ENCODE data around the gene WDR20. TPM values are rescaled to one million over a fixed set of nuclear protein-coding genes. Genes with fewer than 3 reads are reported as not detected.

Gene WDR20
- total RNA-seq, 4 donors from 2014 or later, result 21.3 to 31.3 (median 24.6) TPM

- TF ChIP-seq POLR2A (IDR thresholded peaks at IDR 0.05) (no peak), EP300 (IDR thresholded peaks at IDR 0.05; ENCODE audit: low read depth) (no peak), CTCF (IDR thresholded peaks at IDR 0.05) (no peak), POLR2AphosphoS5 (IDR thresholded peaks at IDR 0.05) (no peak)
- in situ Hi-C loops (cut with MboI; ENCODE audit: low pct_ligation_motif_present in 1 of 4, low pct_unique_long_range_greater_than_20kb in 1 of 4, low sequenced_read_pairs in 3 of 4) (no loop called here), intact Hi-C loops (cut with DNase I; ENCODE audit: low total_unique reads) (no loop called here)
- Histone ChIP-seq H3K4me1 (peaks cover 0 to 60% (median 13%) of the 10 kb centered on the region in 4 donors), H3K27ac (no peak overlapping the region), H3K9me3 (no peaks in the 10 kb centered on the region), H3K4me3 (no peak overlapping the region), H3K36me3 (no peaks in the 10 kb centered on the region), H3K27me3 (no peaks in the 10 kb centered on the region)
- WGBS, 2 donors (ENCODE audit: low coverage in 1 of 2), result 90 to 95% methylated on average over 3 of the region's 3 CpGs
- no peak for DNase-seq
These were observed 44.2 kb downstream of the WDR20 start for GRCh38 chr14:102183886-102184285.

- H3K27ac ChIP-seq, result no peak overlapping the region
- no peak overlapping the region for H3K4me3 ChIP-seq
- in situ Hi-C loops (cut with MboI; ENCODE audit: low pct_ligation_motif_present in 1 of 4, low pct_unique_long_range_greater_than_20kb in 1 of 4, low sequenced_read_pairs in 3 of 4), result no loop called here
- no peaks in the 10 kb centered on the region for H3K9me3 ChIP-seq
- peaks cover 0 to 60% (median 13%) of the 10 kb centered on the region in 4 donors for H3K4me1 ChIP-seq
- H3K27me3 ChIP-seq, result no peaks in the 10 kb centered on the region
- TF ChIP-seq CTCF (IDR thresholded peaks at IDR 0.05) (no peak), POLR2A (IDR thresholded peaks at IDR 0.05) (no peak), POLR2AphosphoS5 (IDR thresholded peaks at IDR 0.05) (no peak), EP300 (IDR thresholded peaks at IDR 0.05; ENCODE audit: low read depth) (no peak)
- no peaks in the 10 kb centered on the region for H3K36me3 ChIP-seq
- WGBS, 2 donors (ENCODE audit: low coverage in 1 of 2), result 87 to 100% methylated on average over 4 to 14 of the region's 14 CpGs
- DNase-seq, result no peak
- intact Hi-C loops (cut with DNase I; ENCODE audit: low total_unique reads), result no loop called here
These were observed 44.8 kb downstream of the WDR20 start for GRCh38 chr14:102184316-102185035.

- no peak for TF ChIP-seq POLR2AphosphoS5 (IDR thresholded peaks at IDR 0.05)
- TF ChIP-seq CTCF (IDR thresholded peaks at IDR 0.05), result no peak
- no peak for TF ChIP-seq EP300 (IDR thresholded peaks at IDR 0.05; ENCODE audit: low read depth)
- Histone ChIP-seq H3K9me3 (no peaks in the 10 kb centered on the region), H3K27ac (no peak overlapping the region), H3K4me1 (peaks cover 0 to 60% (median 13%) of the 10 kb centered on the region in 4 donors), H3K4me3 (no peak overlapping the region), H3K27me3 (no peaks in the 10 kb centered on the region), H3K36me3 (no peaks in the 10 kb centered on the region)
- DNase-seq, result no peak
- in situ Hi-C loops (cut with MboI; ENCODE audit: low pct_ligation_motif_present in 1 of 4, low pct_unique_long_range_greater_than_20kb in 1 of 4, low sequenced_read_pairs in 3 of 4), result no loop called here
- intact Hi-C loops (cut with DNase I; ENCODE audit: low total_unique reads), result no loop called here
- WGBS, 2 donors (ENCODE audit: low coverage in 1 of 2), result 75 to 79% methylated on average over 5 to 8 of the region's 8 CpGs
These were observed 45.7 kb downstream of the WDR20 start for GRCh38 chr14:102185360-102185759.

GRCh38 chr14:102187044-102187443, 47.3 kb downstream of the WDR20 start:
- 72 to 88% methylated on average over 2 to 3 of the region's 3 CpGs for WGBS, 2 donors (ENCODE audit: low coverage in 1 of 2)
- peaks cover 0 to 55% (median 14%) of the 10 kb centered on the region in 4 donors for H3K4me1 ChIP-seq
- no peaks in the 10 kb centered on the region for H3K27me3 ChIP-seq
- H3K27ac ChIP-seq, result no peak overlapping the region
- no peaks in the 10 kb centered on the region for H3K36me3 ChIP-seq
- no peak overlapping the region for H3K4me3 ChIP-seq
- intact Hi-C loops (cut with DNase I; ENCODE audit: low total_unique reads) (no loop called here), in situ Hi-C loops (cut with MboI; ENCODE audit: low pct_ligation_motif_present in 1 of 4, low pct_unique_long_range_greater_than_20kb in 1 of 4, low sequenced_read_pairs in 3 of 4) (no loop called here)
- TF ChIP-seq CTCF (IDR thresholded peaks at IDR 0.05), result no peak
- TF ChIP-seq POLR2AphosphoS5 (IDR thresholded peaks at IDR 0.05), result peak in 1 of 3 donors; percentile 13
- TF ChIP-seq POLR2A (IDR thresholded peaks at IDR 0.05), result no peak
- TF ChIP-seq EP300 (IDR thresholded peaks at IDR 0.05; ENCODE audit: low read depth), result no peak
- no peaks in the 10 kb centered on the region for H3K9me3 ChIP-seq
- no peak for DNase-seq
